ENCODE data around the gene AKAIN1.

GRCh38 chr18:5093902-5094301, 103.2 kb downstream of the AKAIN1 start:
- TF ChIP-seq CTCF (IDR thresholded peaks at IDR 0.05; ENCODE audit: low read length) = no peak
- TF ChIP-seq EZH2 (IDR thresholded peaks at IDR 0.05; ENCODE audit: borderline replicate concordance, low read length) = no peak
